Spleen (tissue), 11 donors: ENCODE results near the gene SPON1. TPM values are rescaled to one million over a fixed set of nuclear protein-coding genes. Genes with fewer than 3 reads are reported as not detected.

ENCODE experiments used
- DNase-seq: peaks from one replicate; pipeline ENCODE4 v3.0.0-alpha.2; 2020
- H3K27ac ChIP-seq, 8 donors: fragments of 200-600 bp; sonication (generic) in 7 of 8; 1 replicate in 4 of 8; 2 replicates in 4 of 8; pipeline versions ENCODE4 v1.5.0 to v1.8.0; 2016 to 2021; ENCODE audit warnings: inconsistent platforms in 4 of 8, mild to moderate bottlenecking in 4 of 8, moderate library complexity in 1 of 8
- H3K27me3 ChIP-seq, 7 donors: fragments of 200-600 bp; sonication (generic) in 6 of 7; replicated peaks in 1 of 7; 1 replicate in 4 of 7; 2 replicates in 3 of 7; pipeline versions ENCODE4 v1.5.0 to v1.8.0; 2016 to 2021; ENCODE audit warnings: inconsistent platforms in 3 of 7, mild to moderate bottlenecking in 1 of 7
- H3K36me3 ChIP-seq, 6 donors: fragments of 200-600 bp; sonication (generic) in 5 of 6; 1 replicate in 4 of 6; 2 replicates in 2 of 6; pipeline versions ENCODE4 v1.5.0 to v1.8.0; 2016 to 2021; ENCODE audit warnings: inconsistent platforms in 2 of 6
- H3K4me1 ChIP-seq, 6 donors: fragments of 200-600 bp; sonication (generic) in 5 of 6; 1 replicate in 3 of 6; 2 replicates in 3 of 6; pipeline versions ENCODE4 v1.5.0 to v1.8.0; 2016 to 2021; ENCODE audit warnings: inconsistent platforms in 3 of 6
- H3K4me3 ChIP-seq, 8 donors: fragments of 200-600 bp; sonication (generic) in 7 of 8; 1 replicate in 4 of 8; 2 replicates in 4 of 8; pipeline versions ENCODE4 v1.5.0 to v1.8.0; 2016 to 2021; ENCODE audit warnings: inconsistent platforms in 4 of 8, mild to moderate bottlenecking in 4 of 8, moderate library complexity in 2 of 8
- H3K9me3 ChIP-seq, 8 donors: fragments of 200-600 bp; sonication (generic) in 7 of 8; 1 replicate in 4 of 8; 2 replicates in 4 of 8; pipeline versions ENCODE4 v1.5.0 to v1.8.0; 2016 to 2021; ENCODE audit warnings: inconsistent platforms in 4 of 8
- CTCF ChIP-seq, 11 experiments: fragments of 200-600 bp in 7 of 11; fragments of 450-650 bp in 4 of 11; sonication (generic) in 4 of 11; IDR thresholded peaks in 8 of 11; conservative IDR thresholded peaks in 3 of 11; 1 replicate in 7 of 11; 2 replicates in 4 of 11; pipeline versions ENCODE4 v1.4.0 to v1.8.0; 2016 to 2021; ENCODE audit warnings: antibody characterized with exemption in 11 of 11, inconsistent platforms in 4 of 11, mild to moderate bottlenecking in 1 of 11
- POLR2A ChIP-seq, 3 donors: fragments of 450-650 bp; IDR thresholded peaks; one replicate each; pipeline ENCODE4 v1.5.1; 2017; ENCODE audit warnings: antibody characterized with exemption in 3 of 3, mild to moderate bottlenecking in 1 of 3
- POLR2AphosphoS5 ChIP-seq, 3 donors: sonication (generic); formaldehyde crosslinking; IDR thresholded peaks; one replicate each; pipeline ENCODE4 v1.5.1; 2017; ENCODE audit warnings: antibody characterized with exemption in 3 of 3
- WGBS, 5 donors: extraction: QIAGEN DNeasy Blood & Tissue Kit in 3 of 5; methylation state at CpG; one replicate each; pipeline versions ENCODE4 v1.1.5 to v1.1.7; 2013 to 2018; 5-methylcytosine and 5-hydroxymethylcytosine counted together
- intact Hi-C: fragments of 100-400 bp; cut with DNase I; formaldehyde crosslinking; loops from one replicate; pipeline ENCODE4 v1.15.0; 2023; ENCODE audit warnings: low total_unique reads
- polyA plus RNA-seq, 3 donors: library from polyadenylated mRNA; stranded (reverse); fragments of 200-250 nt; gene quantifications; one replicate each; pipeline ENCODE4 v1.2.1, GENCODE V29; 2013
- total RNA-seq, 7 donors: library from RNA; depleted of rRNA in 3 of 7; stranded (reverse); fragments of >200 nt in 3 of 7; fragmentation: NEBNext Ultra II Directional in 4 of 7; extraction: Animal tissue kit (Norgen Biotek cat#: 25700) in 4 of 7; gene quantifications; one replicate each; pipeline versions ENCODE4 v1.1.0 to v1.2.1, GENCODE V29; 2016 to 2021
- donor health status: healthy with polysubstance abuse.
- donor health status: DM: no; HTN: no; CAD: no; lungs with moderate emphysema.
- donor health status: DM: no; HTN: no; CAD: no.
- donor health status: Bipolar disorder and iron deficiency.
- donor health status: healthy.
- donor health status: DM: no; HTN: no; CAD: no.
- donor health status: DM: yes; HTN: yes; CAD: no.

The SPON1 gene
- total and polyA plus RNA-seq, 10 donors = 0.72 to 99.2 (median 10.1) TPM

GRCh38 chr11:14124350-14124749 lies 161.8 kb downstream of the SPON1 start:
- no peak for TF ChIP-seq CTCF (IDR thresholded peaks at IDR 0.05 in 8 of 11, conservative IDR thresholded peaks at IDR 0.05 in 3 of 11)
- WGBS, 5 donors = 77 to 91% (median 90%) methylated on average over 3 of the region's 3 CpGs
- intact Hi-C loops = no loop called here
- Histone ChIP-seq H3K27ac (no peak overlapping the region), H3K27me3 (no peaks in the 10 kb centered on the region), H3K9me3 (peaks cover 0 to 13% (median 3%) of the 10 kb centered on the region in 8 donors), H3K4me3 (no peak overlapping the region), H3K36me3 (no peaks in the 10 kb centered on the region), H3K4me1 (no peaks in the 10 kb centered on the region)
- DNase-seq = no peak

- H3K9me3 ChIP-seq = peaks cover 0 to 14% (median 3%) of the 10 kb centered on the region in 8 donors
- no peak overlapping the region for H3K4me3 ChIP-seq
- no peaks in the 10 kb centered on the region for H3K27me3 ChIP-seq
- no peaks in the 10 kb centered on the region for H3K4me1 ChIP-seq
- intact Hi-C loops = no loop called here
- WGBS, 5 donors = 84 to 95% (median 87%) methylated on average over 3 of the region's 3 CpGs
- no peaks in the 10 kb centered on the region for H3K36me3 ChIP-seq
- no peak overlapping the region for H3K27ac ChIP-seq
- TF ChIP-seq POLR2AphosphoS5 (IDR thresholded peaks at IDR 0.05) (no peak), CTCF (IDR thresholded peaks at IDR 0.05 in 8 of 11, conservative IDR thresholded peaks at IDR 0.05 in 3 of 11) (no peak), POLR2A (IDR thresholded peaks at IDR 0.05) (no peak)
- no peak for DNase-seq
Observed at GRCh38 chr11:14124886-14125285, 162.4 kb downstream of the SPON1 start.

GRCh38 chr11:14125529-14125928 lies 163.0 kb downstream of the SPON1 start:
- Histone ChIP-seq H3K9me3 (peaks cover 0 to 14% (median 3%) of the 10 kb centered on the region in 8 donors), H3K4me1 (no peaks in the 10 kb centered on the region), H3K4me3 (no peak overlapping the region), H3K27me3 (no peaks in the 10 kb centered on the region), H3K27ac (no peak overlapping the region), H3K36me3 (no peaks in the 10 kb centered on the region)
- WGBS, 5 donors = 94 to 98% (median 95%) methylated on average over 2 of the region's 2 CpGs
- TF ChIP-seq POLR2AphosphoS5 (IDR thresholded peaks at IDR 0.05) = no peak
- intact Hi-C loops = no loop called here
- DNase-seq = no peak

- H3K27ac ChIP-seq = no peak overlapping the region
- TF ChIP-seq POLR2A (IDR thresholded peaks at IDR 0.05) (no peak), POLR2AphosphoS5 (IDR thresholded peaks at IDR 0.05) (no peak), CTCF (IDR thresholded peaks at IDR 0.05 in 8 of 11, conservative IDR thresholded peaks at IDR 0.05 in 3 of 11) (no peak)
- intact Hi-C loops = no loop called here
- no peaks in the 10 kb centered on the region for H3K27me3 ChIP-seq
- H3K4me3 ChIP-seq = no peak overlapping the region
- peaks cover 0 to 14% (median 3%) of the 10 kb centered on the region in 8 donors for H3K9me3 ChIP-seq
- DNase-seq = no peak
- WGBS, 5 donors = 62 to 88% (median 82%) methylated on average over 4 of the region's 4 CpGs
- no peaks in the 10 kb centered on the region for H3K36me3 ChIP-seq
- no peaks in the 10 kb centered on the region for H3K4me1 ChIP-seq
Observed at GRCh38 chr11:14127679-14128078, 165.2 kb downstream of the SPON1 start.

GRCh38 chr11:14132312-14132711 lies 169.8 kb downstream of the SPON1 start:
- peaks cover 0 to 14% (median 3%) of the 10 kb centered on the region in 8 donors for H3K9me3 ChIP-seq
- H3K27ac ChIP-seq = no peak overlapping the region
- no peak for DNase-seq
- intact Hi-C loops = no loop called here
- TF ChIP-seq POLR2AphosphoS5 (IDR thresholded peaks at IDR 0.05) (no peak), CTCF (IDR thresholded peaks at IDR 0.05 in 8 of 11, conservative IDR thresholded peaks at IDR 0.05 in 3 of 11) (no peak), POLR2A (IDR thresholded peaks at IDR 0.05) (no peak)
- WGBS, 5 donors = 82 to 94% (median 85%) methylated on average over 4 of the region's 4 CpGs
- H3K4me3 ChIP-seq = no peak overlapping the region
- H3K27me3 ChIP-seq = no peaks in the 10 kb centered on the region
- no peaks in the 10 kb centered on the region for H3K4me1 ChIP-seq
- no peaks in the 10 kb centered on the region for H3K36me3 ChIP-seq
